IMR-90 (cell line): ENCODE results near the gene USP50. TPM values are rescaled to one million over a fixed set of nuclear protein-coding genes. Genes with fewer than 3 reads are reported as not detected.

Source experiments
- ATAC-seq: fragments of 200-7000 bp; cut with Tn5 transposase; 2 replicates; pipeline ENCODE4 v1.9.1; 2020; ENCODE audit warnings: low read depth, mild to moderate bottlenecking, moderate library complexity
- BruUV-seq: library from RNA; stranded (reverse); fragments of 400-500 nt; replicated peaks from 2 replicates; lab custom pipeline; 2021; lab: Mats Ljungman, UMichigan
- CTCF ChIA-PET: fragments of 300-600 bp; formaldehyde crosslinking; extraction: SDS; loops from one replicate; lab custom pipeline; 2021; ENCODE audit warnings: antibody characterized with exemption; lab: Yijun Ruan, JAX
- POLR2A ChIA-PET: fragments of 300-600 bp; sonication (Branson Sonifier 250); formaldehyde crosslinking; loops from one replicate; lab custom pipeline; 2022; ENCODE audit warnings: antibody characterized with exemption; ENCODE audit not compliant: unreplicated experiment; lab: Charles Lee
- DNase-seq: peaks from one replicate; pipeline ENCODE4 v3.0.0; 2013
- H2AFZ ChIP-seq: replicated peaks from 2 replicates; pipeline ENCODE3; 2013; ENCODE audit warnings: low read length, mild to moderate bottlenecking; ENCODE audit not compliant: poor library complexity
- H2AK5ac ChIP-seq: 2 replicates; pipeline ENCODE4 v1.6.1; 2013; ENCODE audit warnings: low read depth, low read length, inconsistent platforms
- H2AK9ac ChIP-seq: replicated peaks from 2 replicates; pipeline ENCODE3; 2013; ENCODE audit warnings: mild to moderate bottlenecking, low read depth, low read length, moderate library complexity; ENCODE audit not compliant: poor library complexity
- H2BK120ac ChIP-seq: 2 replicates; pipeline ENCODE4 v1.6.1; 2013; ENCODE audit warnings: low read depth, low read length, inconsistent platforms
- H2BK15ac ChIP-seq: 3 replicates; pipeline ENCODE4 v1.6.1; 2013; ENCODE audit warnings: low read depth, low read length, inconsistent platforms
- H2BK20ac ChIP-seq: 2 replicates; pipeline ENCODE4 v1.6.1; 2013; ENCODE audit warnings: low read depth, mild to moderate bottlenecking, inconsistent platforms, low read length, moderate library complexity
- H2BK5ac ChIP-seq: 2 replicates; pipeline ENCODE4 v1.6.1; 2013; ENCODE audit warnings: mild to moderate bottlenecking, low read depth, low read length, inconsistent platforms; ENCODE audit not compliant: poor library complexity, severe bottlenecking
- H3K14ac ChIP-seq: replicated peaks from 2 replicates; pipeline ENCODE4 v1.6.1; 2013; ENCODE audit warnings: low read depth, low read length, inconsistent platforms
- H3K18ac ChIP-seq: 2 replicates; pipeline ENCODE4 v1.6.1; 2013; ENCODE audit warnings: low read depth, low read length, control low read depth
- H3K23ac ChIP-seq: 2 replicates; pipeline ENCODE4 v1.6.1; 2013; ENCODE audit warnings: low read depth, low read length, inconsistent platforms
- H3K27ac ChIP-seq: 2 replicates; pipeline ENCODE4 v1.5.1; 2013; ENCODE audit warnings: mild to moderate bottlenecking, control low read depth, low read length; ENCODE audit not compliant: insufficient read depth
- H3K27me3 ChIP-seq: 2 replicates; pipeline ENCODE4 v1.6.1; 2013; ENCODE audit warnings: low read length; ENCODE audit not compliant: control insufficient read depth, insufficient read depth
- H3K36me3 ChIP-seq: 2 replicates; pipeline ENCODE4 v1.6.1; 2013; ENCODE audit warnings: low read length, mixed read lengths; ENCODE audit not compliant: control insufficient read depth, insufficient read depth
- H3K4ac ChIP-seq: 2 replicates; pipeline ENCODE4 v1.6.1; 2013; ENCODE audit warnings: low read depth, low read length, inconsistent platforms
- H3K4me1 ChIP-seq: 2 replicates; pipeline ENCODE4 v1.6.1; 2013; ENCODE audit warnings: low read length, mixed read lengths; ENCODE audit not compliant: control insufficient read depth, insufficient read depth
- H3K4me2 ChIP-seq: 2 replicates; pipeline ENCODE4 v1.6.1; 2013; ENCODE audit warnings: low read depth, mild to moderate bottlenecking, control low read depth, low read length, moderate library complexity
- H3K4me3 ChIP-seq: 2 replicates; pipeline ENCODE4 v1.5.1; 2013; ENCODE audit warnings: low read depth, mild to moderate bottlenecking, control low read depth, low read length, moderate library complexity; ENCODE audit not compliant: insufficient read depth
- H3K56ac ChIP-seq: 2 replicates; pipeline ENCODE4 v1.6.1; 2013; ENCODE audit warnings: low read length, inconsistent platforms; ENCODE audit not compliant: insufficient read depth; ENCODE audit errors: extremely low read depth
- H3K79me1 ChIP-seq, 2 experiments: 2 replicates each; pipeline ENCODE4 v1.6.1; 2013; ENCODE audit warnings: low read length in 2 of 2, inconsistent platforms in 1 of 2, low read depth in 1 of 2
- H3K9ac ChIP-seq: 2 replicates; pipeline ENCODE4 v1.6.1; 2013; ENCODE audit warnings: low read depth, low read length, control low read depth
- H3K9me1 ChIP-seq: 2 replicates; pipeline ENCODE4 v1.6.1; 2013; ENCODE audit warnings: low read length, inconsistent platforms; ENCODE audit not compliant: insufficient read depth
- H3K9me3 ChIP-seq: 2 replicates; pipeline ENCODE4 v1.6.1; 2013; ENCODE audit warnings: low read length; ENCODE audit not compliant: control insufficient read depth, insufficient read depth
- H4K20me1 ChIP-seq: 2 replicates; pipeline ENCODE4 v1.6.1; 2013; ENCODE audit warnings: low read length, inconsistent platforms; ENCODE audit not compliant: insufficient read depth
- H4K5ac ChIP-seq: 2 replicates; pipeline ENCODE4 v1.6.1; 2013; ENCODE audit warnings: mild to moderate bottlenecking, low read depth, low read length, control low read depth
- H4K8ac ChIP-seq, 2 experiments: 2 replicates each; pipeline ENCODE4 v1.6.1; 2013; ENCODE audit warnings: low read depth in 2 of 2, low read length in 2 of 2, control low read depth in 1 of 2, inconsistent platforms in 1 of 2
- H4K91ac ChIP-seq: 2 replicates; pipeline ENCODE4 v1.6.1; 2013; ENCODE audit warnings: low read depth, low read length, inconsistent platforms; ENCODE audit not compliant: insufficient read depth
- BHLHE40 ChIP-seq: fragments of 150-350 bp; IDR thresholded peaks from 2 replicates; pipeline ENCODE4 v1.6.1; 2016; ENCODE audit warnings: mild to moderate bottlenecking, low read depth, low read length
- MAFK ChIP-seq: IDR thresholded peaks from 2 replicates; pipeline ENCODE4 v1.6.1; 2012; ENCODE audit warnings: low read depth, low read length, improper control_type of control experiment
- MAZ ChIP-seq: IDR thresholded peaks from 2 replicates; pipeline ENCODE4 v1.6.1; 2012; ENCODE audit warnings: low read depth, mild to moderate bottlenecking, low read length, improper control_type of control experiment, moderate library complexity, borderline replicate concordance
- NFE2L2 ChIP-seq: fragments of 150-350 bp; IDR thresholded peaks from 2 replicates; pipeline ENCODE4 v1.6.1; 2016; ENCODE audit warnings: low read depth, mild to moderate bottlenecking, low read length
- POLR2A ChIP-seq: IDR thresholded peaks from 2 replicates; pipeline ENCODE4 v1.6.1; 2012; ENCODE audit warnings: mild to moderate bottlenecking, low read depth, low read length
- WGBS, 2 experiments: methylation state at CpG; one replicate each; pipeline versions ENCODE4 v1.1.5 to v1.1.7; 2013; ENCODE audit warnings: missing lambda C conversion rate in 2 of 2; ENCODE audit not compliant: insufficient read length in 1 of 2; ENCODE audit errors: extremely low coverage in 2 of 2; 5-methylcytosine and 5-hydroxymethylcytosine counted together
- dilution Hi-C: fragments of 300-500 bp; cut with HindIII; formaldehyde crosslinking; loops from one replicate; pipeline ENCODE4 v1.14.3; 2018; ENCODE audit warnings: low sequenced_read_pairs; ENCODE audit not compliant: unreplicated experiment
- in situ Hi-C: fragments of 300-500 bp; cut with MboI; formaldehyde crosslinking; loops from 3 replicates; pipeline ENCODE4 v1.14.3; 2019; ENCODE audit warnings: low sequenced_read_pairs, inconsistent platforms, mixed read lengths
- intact Hi-C: fragments of 100-400 bp; cut with micrococcal nuclease; formaldehyde crosslinking; loops from 2 replicates; pipeline ENCODE4 v1.10.0; 2022
- polyA plus RNA-seq, 3 experiments: library from polyadenylated mRNA; depleted of rRNA; stranded (reverse); fragments of >200 nt; gene quantifications; 2 replicates each; pipeline ENCODE4 v1.2.3, GENCODE V29; 2012; ENCODE audit warnings: low replicate concordance in 1 of 3
- total RNA-seq: library from RNA; depleted of rRNA; stranded (reverse); fragments of >200 nt; gene quantifications from 2 replicates; pipeline ENCODE4 v1.2.3, GENCODE V29; 2012

USP50 gene
- total and polyA plus RNA-seq, 2 of the 4 experiments (the other 2 are of a cell fraction), result not detected

- Histone ChIP-seq H2AFZ (no peak overlapping the region), H3K79me1 (no peaks in the 10 kb centered on the region; a peak in 2 of 4 replicates), H4K8ac (no peak overlapping the region), H3K27me3 (no peaks in the 10 kb centered on the region), H2BK5ac (no peak overlapping the region), H4K5ac (no peak overlapping the region), H3K27ac (no peak overlapping the region), H2AK5ac (no peak overlapping the region), H3K9ac (no peak overlapping the region), H2BK120ac (no peak overlapping the region), H3K56ac (no peak overlapping the region), H3K4me1 (no peaks in the 10 kb centered on the region), H4K20me1 (no peaks in the 10 kb centered on the region; the same call in 1 of the 2 replicates), H3K4me2 (no peak overlapping the region), H4K91ac (no peak overlapping the region), H3K18ac (no peak overlapping the region), H3K9me3 (no peaks in the 10 kb centered on the region), H2AK9ac (no peak overlapping the region), H3K4me3 (no peak overlapping the region), H3K14ac (no peak overlapping the region), H2BK15ac (no peak overlapping the region), H3K36me3 (peaks cover 20% of the 10 kb centered on the region), H3K4ac (no peak overlapping the region), H3K23ac (no peak overlapping the region), H3K9me1 (no peaks in the 10 kb centered on the region), H2BK20ac (no peak overlapping the region)
- intact Hi-C loops, result no loop called here
- ATAC-seq (no peak), DNase-seq (no peak)
- no TSS peak for BruUV-seq
- ChIA-PET POLR2A (no interaction called here), CTCF (no interaction called here)
- in situ Hi-C loops, result no loop called here
- TF ChIP-seq MAFK (no peak), NFE2L2 (no peak), POLR2A (no peak), BHLHE40 (no peak), MAZ (no peak)
- dilution Hi-C loops, result no loop called here
- WGBS, 2 experiments, result no CpG with 5 or more reads among the region's 2 CpGs
Observed at GRCh38 chr15:50594311-50594710, 47.8 kb upstream of the USP50 start.
